IPS DF 4.7 (cell line): ENCODE results near the gene LIMS3.
"Not testable (repeated sequence)": the region's sequence is repeated elsewhere in the genome, so short reads cannot be mapped to it uniquely, and the experiment has no call there.

Experiments
- DNase-seq: peaks from one replicate; pipeline ENCODE4 v3.0.0-alpha.2; 2013; ENCODE audit warnings: low spot score; ENCODE audit errors: extremely low read depth

LIMS3 gene

DNA sequence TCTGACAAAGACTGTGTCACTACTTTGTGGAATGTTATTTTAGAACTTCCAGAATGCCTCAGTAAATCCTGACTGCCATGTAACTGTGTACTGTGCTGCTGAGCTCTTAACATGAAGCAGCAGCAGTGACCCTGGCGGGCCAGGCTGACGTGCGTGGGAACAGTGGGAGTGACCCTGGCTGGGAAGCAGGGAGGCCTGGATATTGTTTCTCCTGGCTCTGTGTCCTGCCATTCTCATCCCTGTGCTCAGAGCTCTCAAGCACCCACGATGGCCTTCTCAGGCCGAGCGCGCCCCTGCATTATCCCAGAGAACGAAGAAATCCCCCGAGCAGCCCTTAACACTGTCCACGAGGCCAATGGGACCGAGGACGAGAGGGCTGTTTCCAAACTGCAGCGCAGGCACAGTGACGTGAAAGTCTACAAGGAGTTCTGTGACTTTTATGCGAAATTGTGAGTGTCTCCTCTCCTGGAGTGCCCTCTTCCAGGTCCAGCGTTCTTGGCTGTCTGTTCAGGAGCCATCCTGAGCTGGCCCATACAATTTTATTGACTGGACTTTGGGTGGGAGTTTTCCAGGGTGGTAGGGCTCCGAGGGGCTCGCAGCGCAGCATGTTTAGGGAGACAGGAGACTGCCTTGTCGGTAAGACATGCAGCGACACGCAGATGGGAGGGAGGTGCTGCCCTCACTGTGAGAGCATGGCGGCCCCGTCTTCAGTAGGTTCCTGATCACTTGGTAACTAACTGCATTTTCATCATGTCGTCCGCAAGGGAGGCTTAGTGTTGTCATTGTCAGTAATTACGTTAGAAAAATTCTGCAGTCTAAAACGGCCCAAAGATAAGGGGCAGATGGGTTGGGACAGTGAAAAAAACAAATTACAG, at the start of gene LIMS3:
LIMS3 (plus strand) TSS at position 227 of the 875 bp plus-strand sequence; CDS start at position 268, 41 bp downstream.
- DNase-seq: not testable (repeated sequence)

DNA sequence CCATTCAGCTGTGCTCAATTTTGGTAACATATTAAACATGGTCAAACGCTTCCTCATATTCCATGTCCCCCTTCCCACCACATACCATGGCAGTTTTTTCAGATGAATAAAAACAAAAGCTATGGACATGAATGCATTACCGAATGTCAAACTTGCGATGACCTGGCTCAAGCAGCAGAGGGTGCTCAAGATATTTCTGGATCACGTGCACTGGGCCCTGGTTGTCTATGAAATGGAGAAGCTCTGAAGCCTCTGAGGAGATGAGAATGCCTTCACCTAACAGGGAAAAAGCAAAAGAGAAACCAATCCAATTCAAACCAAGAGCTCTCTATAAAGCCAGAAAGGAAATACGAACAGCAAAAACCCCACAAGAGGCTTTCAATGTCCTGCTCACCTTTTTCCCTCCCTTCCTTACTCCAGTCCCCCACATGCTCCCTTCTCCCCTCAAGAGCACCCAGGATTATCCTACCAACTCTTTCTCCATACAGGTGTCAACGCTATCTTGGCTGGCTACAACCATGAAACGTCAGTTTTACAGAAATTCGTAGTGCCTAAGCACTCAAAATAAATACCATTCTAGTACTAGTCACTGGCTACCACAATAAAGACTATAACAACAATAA, 27.2 kb upstream of the LIMS3 start:
- DNase-seq: not testable (repeated sequence)

DNA sequence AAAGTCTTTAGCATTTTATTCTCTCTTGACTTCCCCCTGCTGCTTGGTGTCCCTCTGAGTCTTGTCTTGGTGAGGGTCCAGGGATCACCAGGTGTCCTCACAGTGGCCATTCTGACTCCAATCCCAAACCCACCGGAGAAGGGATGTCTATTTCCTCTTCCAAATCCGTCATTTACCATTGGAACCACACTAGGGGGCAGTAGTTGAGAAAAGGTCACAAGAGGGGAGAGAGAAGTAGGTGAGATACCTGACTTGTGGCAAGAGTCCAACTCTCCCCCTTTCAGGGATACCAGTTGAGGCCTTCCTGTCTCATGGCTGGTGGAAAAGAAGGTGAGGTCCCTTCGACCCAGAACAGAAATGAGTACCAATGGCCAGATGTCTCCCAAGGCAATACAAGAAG, 21.9 kb upstream of the LIMS3 start:
- DNase-seq: not testable (repeated sequence)

DNA sequence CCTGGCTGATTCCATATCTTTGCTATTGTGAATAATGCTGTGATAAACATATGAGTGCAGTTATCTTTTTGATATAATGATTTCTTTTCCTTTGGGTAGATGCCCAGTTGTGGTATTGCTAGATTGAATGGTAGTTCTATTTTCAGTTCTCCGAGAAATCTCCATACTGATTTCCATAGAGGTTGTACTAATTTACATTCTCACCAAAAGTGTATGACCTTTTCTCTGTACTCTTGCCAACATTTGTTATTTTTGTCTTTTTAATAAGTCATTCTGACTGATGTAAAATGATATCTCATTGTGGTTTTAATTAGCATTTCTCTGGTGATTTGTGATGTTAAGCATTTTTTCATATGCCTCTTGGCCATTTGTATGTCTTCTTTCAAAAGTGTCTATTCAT, 16.4 kb upstream of the LIMS3 start:
- DNase-seq: not testable (repeated sequence)

- not testable (repeated sequence) for DNase-seq
Observed at GRCh38 chr2:109888414-109888813, 10.1 kb upstream of the LIMS3 start.

DNA sequence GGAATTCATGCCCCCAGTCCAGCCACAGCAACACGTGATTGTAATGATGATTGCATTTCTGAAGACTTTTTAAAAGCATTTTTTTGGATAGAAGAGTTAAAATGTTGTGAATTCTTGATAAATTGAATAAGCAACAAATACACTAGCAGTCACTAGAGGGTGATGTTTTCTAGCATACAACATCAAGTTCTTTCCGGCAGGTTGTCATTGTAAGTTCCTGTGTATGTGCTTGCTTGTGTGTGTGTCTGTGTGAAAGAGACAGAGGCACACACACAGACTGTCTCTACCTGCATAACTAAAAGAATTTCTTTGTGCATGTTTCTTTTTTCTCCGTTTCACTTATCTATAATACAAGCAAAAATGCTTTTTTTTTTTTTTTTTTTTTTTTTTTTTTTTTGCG, 8.6 kb upstream of the LIMS3 start:
- DNase-seq: not testable (repeated sequence)

DNA sequence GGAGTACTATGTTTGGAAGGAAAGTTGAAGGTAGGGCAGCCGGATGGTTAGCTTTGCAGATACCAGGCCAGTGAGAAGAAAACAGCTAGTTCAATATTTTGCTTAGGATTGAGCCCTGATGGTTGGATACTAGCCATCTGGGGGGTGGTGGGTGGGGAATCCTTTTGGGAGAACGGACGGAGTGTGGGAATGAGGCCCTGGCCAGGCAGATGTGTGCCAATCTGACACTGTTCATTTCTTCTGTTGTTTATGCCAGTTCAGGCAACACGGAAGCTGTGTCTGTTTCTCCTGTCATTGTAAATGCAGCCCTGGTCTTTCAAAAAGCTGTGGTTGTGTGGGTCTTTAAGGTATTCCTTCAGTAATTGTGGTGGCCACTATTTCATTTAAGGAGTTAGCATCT, 7.5 kb upstream of the LIMS3 start:
- DNase-seq: not testable (repeated sequence)

DNA sequence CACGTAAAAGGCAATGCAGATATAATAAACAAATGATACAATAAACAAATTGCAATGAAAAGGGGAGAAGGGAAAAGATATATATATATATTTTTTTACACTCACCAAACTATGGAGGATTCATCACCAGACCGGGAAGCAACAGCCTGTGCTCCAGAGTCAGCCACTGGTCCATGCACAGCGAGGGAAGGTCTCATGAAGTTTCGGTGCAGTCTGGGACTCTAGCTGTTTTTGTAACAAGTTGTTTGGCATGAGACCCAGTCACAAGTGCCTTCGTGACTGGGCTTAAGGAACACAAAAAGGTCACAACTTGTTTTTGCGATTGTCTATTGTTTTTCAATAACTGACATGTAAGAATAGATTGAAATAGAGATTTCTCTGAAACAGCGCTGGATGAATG, 4.8 kb upstream of the LIMS3 start:
- DNase-seq: not testable (repeated sequence)

GRCh38 chr2:109894141-109894540, 4.3 kb upstream of the LIMS3 start:
- not testable (repeated sequence) for DNase-seq

GRCh38 chr2:109895090-109895869, 3.2 kb upstream of the LIMS3 start:
- not testable (repeated sequence) for DNase-seq

GRCh38 chr2:109896212-109896611, 2.3 kb upstream of the LIMS3 start:
- DNase-seq: not testable (repeated sequence)

DNA sequence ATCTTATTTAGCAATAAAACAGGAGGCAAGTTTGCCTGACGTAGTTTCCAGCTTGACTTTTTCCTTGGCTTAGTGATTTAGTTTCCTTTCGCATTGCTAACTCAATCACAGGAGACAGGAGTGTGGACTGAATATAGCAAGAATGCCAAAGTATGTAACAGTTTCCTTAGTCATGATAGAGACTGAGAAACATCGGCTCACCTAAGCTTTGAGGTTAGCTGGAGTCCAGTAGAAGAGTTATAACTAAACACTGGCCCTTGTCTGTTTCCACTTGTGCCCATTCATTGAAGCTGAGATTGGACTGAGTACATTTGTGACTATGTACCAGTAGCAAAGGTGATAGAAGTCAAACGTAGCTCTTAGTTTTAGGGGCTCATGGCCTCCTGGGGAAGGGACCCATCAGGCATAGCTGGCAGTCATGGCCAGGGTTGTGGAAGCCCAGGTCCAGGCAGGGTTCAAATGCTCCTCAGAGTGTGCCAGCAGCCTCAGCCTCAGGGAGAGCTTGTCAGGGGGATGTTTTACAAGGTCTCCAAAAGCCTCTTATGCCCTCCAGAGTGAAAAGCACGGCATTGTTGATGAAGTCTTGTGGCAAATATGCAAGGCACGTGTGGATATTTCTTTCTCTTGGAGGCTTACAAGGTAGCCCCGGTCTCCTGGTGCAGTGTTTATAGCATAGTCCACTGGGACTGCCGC, 573 bp upstream of the LIMS3 start:
- not testable (repeated sequence) for DNase-seq

DNA sequence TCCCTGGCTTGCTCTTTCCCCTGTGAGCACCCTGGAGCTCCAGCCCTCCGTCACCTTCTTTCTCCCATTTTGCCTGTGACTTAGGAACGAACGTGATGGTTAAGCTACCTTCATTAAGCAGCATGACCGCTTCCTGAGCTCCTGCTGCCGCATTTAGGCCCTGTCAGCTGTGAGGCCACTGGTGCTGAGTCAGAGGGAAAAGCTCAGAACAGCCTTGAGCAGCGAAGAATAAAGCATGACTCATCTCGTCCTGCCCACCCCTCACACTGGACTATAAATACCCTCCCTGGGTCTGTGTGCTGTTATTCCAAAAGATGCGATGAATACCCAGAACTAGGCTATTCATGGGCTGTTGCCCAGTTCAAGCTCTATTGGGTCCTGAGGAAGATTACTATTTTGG, 7.3 kb downstream of the LIMS3 start:
- DNase-seq: not testable (repeated sequence)

GRCh38 chr2:109908626-109909025, 10.1 kb downstream of the LIMS3 start:
- not testable (repeated sequence) for DNase-seq

DNA sequence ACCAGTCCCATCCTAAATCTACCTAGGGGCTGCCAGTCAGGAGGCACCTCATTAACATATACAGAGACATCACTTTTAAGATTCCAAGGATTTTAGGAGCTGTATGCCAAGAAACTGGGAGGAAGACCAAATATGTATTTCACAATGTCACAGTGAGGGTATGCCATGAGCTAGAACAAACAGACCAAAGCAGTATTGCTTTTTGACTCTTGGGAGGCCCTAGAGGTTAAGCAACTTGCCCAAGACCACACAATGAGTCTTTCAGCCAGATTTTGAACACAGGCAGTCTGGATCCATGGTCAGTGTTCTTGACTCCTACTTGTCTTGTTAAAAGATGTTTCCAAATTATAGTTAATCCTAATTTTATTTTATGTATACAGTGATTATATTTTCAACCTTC, 12.3 kb downstream of the LIMS3 start:
- DNase-seq: not testable (repeated sequence)

DNA sequence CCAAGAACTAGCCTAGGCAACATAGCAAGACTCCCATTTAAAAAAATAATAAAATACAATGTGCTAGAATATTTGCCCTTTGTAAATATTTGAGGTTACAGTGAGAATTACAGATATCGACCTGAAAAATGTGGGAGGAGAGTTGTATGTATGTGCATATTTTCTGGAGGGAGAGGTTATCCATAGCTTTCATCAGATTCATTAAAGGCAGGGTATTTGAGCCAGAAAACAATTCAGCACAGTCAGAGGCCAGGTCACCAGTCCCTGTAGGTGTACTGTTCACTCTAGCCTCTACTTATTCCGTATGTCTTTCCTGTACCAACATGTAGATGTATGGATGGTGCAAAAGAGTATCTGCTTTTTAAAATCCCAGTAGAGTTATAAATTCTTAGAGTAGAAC, 15.4 kb downstream of the LIMS3 start:
- not testable (repeated sequence) for DNase-seq

- DNase-seq: not testable (repeated sequence)
Observed at GRCh38 chr2:109914552-109914951, 16.1 kb downstream of the LIMS3 start.

- not testable (repeated sequence) for DNase-seq
Observed at GRCh38 chr2:109915830-109916229, 17.3 kb downstream of the LIMS3 start.

DNA sequence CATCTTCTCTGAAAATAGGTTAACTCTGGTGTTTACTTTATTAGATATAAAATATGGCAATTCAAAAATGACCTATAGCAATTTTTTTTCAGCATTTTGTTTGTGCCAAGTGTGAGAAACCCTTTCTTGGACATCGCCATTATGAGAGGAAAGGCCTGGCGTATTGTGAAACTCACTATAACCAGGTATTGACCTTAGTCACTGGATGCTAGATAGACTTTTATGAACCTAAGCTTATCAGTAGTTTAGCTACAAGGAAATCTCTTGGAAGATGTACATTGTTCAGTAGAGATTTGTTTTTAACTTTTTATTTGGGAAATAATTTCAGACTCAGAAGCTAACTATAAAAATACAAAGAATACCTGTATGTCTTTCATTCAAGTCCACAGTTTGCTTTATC, 21.7 kb downstream of the LIMS3 start:
- DNase-seq: not testable (repeated sequence)

DNA sequence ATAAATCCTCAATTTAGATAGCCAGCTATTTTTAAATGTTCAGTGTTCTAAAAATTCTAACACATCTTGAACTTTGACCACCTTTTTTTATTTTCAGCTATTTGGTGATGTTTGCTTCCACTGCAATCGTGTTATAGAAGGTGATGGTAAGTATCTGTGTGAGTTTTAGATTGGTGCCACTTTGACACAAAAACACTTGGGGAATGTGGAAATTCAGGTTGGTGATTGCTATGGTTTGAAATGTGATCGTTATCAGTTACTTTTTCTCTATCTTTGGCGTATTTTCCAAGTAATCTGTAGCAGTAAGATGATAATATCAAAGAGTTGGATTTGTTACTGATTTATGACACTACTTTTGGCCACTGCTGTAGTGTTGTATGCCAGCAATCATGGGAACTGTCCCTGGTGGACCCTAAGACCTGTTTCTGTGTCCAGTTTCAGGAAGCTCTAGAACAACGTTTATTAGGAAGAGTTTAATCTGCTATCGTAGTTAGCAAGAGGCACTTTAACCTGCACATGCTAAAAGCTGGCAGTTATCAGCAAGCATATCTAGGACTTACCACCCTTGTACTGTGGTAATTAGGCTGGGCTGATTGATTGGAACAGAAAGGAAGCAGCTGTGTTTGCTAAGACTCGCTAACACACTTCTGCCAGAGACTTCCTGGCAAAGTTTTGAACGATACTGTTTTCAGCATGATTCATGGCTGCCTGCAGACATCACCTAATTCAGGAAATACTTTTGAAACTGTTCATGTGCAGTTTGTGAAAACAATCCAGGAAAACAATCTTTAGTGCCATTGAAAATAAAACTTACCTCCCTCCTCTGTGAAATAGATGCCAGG, 23.3 kb downstream of the LIMS3 start:
- not testable (repeated sequence) for DNase-seq
